ENCODE measurements around the gene LSAMP.

LSAMP gene

DNA sequence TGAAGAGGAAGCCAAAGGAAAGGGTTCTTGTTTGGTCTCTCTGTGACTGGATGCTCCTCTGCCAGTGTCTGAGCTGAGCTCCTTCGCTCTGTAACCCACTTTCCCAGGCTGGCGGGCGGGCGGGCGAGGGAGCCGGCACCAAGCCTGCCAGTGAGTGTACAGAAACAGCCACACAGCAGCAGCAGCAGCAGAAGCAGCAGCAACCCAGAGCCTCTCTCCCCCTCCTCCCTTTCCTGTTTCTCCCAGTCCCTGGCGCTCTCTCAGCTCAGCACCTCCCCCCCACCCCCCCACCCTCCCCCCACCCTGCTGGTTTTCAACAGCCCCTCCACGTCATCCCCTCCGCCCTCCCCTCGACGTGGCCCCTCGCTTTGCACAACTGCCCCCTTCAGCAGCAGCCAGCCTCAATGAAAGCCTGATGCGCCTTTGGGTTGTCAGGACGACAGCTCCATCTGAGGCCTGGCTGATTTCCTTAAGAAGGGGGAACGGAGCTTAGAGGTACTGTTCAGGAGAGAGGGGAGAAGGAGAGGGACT lies at the start of gene LSAMP:
Gene LSAMP (minus strand): TSS at position 177 of the 531 bp plus-strand sequence.
- DNase-seq (ENCODE audit: low read depth in 2 of 2), result peak; percentile 50 to 58

GRCh38 chr3:116492379-116492778 lies 47.1 kb upstream of the LSAMP start:
- DNase-seq (ENCODE audit: low read depth in 2 of 2), result no peak

DNA sequence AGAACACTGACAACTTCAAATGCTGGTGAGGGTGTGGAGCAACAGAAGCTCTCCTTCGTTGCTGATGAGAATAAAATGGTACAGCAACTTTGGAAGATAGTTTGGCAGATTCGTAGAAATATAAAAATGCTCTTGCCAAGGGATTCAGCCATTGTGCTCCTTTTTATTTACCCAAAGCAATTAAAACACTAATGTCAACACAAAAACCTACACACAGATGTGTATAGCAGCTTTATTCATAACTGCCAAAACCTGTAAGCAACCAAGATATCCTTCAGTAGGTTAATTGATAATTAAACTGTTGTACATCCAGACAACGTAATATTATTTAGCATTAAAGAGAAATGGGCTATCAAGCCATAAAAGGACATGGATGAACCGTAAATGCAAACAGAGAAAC lies 37.8 kb upstream of the LSAMP start:
- no peak for DNase-seq (ENCODE audit: low read depth in 2 of 2)

DNA sequence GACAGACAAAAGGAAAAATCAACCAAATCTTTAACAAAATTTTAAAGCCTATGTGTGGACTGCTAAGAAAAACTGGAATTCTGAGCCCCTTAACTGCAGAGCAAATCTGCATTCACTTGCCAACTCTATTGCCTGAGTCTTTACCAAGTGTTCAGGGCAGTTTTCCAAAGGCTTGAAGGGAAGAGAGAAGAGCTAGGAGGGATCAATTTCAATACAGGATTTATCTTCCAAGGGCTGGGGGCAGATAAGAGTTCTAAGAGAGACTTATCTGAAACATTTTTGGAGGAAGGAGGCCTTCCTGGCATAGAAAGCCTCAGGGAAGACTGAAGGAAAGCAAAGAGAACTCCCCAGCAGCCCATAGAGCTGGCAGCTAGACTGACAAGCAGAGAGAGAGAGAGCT lies 31.4 kb upstream of the LSAMP start:
- no peak for DNase-seq (ENCODE audit: low read depth in 2 of 2)

DNA sequence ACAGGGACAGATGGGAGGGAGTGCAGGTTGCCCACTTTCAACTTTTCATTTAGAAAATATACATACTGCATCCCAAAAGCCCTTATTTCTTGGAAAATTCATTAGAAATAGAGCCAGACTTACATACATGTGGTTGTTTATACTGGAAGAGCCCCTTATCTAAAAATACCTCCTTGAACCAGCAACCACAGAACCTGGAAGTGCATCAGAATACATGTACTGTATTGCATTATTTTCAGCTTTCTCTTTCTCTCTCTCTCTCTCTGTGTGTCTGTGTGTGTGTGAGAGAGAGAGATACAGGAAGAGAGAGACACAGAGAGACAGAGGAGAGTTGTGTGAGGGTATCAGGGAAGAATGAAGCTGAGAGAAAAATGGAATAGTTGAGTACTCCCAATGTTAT lies 29.5 kb upstream of the LSAMP start:
- no peak for DNase-seq (ENCODE audit: low read depth in 2 of 2)

DNA sequence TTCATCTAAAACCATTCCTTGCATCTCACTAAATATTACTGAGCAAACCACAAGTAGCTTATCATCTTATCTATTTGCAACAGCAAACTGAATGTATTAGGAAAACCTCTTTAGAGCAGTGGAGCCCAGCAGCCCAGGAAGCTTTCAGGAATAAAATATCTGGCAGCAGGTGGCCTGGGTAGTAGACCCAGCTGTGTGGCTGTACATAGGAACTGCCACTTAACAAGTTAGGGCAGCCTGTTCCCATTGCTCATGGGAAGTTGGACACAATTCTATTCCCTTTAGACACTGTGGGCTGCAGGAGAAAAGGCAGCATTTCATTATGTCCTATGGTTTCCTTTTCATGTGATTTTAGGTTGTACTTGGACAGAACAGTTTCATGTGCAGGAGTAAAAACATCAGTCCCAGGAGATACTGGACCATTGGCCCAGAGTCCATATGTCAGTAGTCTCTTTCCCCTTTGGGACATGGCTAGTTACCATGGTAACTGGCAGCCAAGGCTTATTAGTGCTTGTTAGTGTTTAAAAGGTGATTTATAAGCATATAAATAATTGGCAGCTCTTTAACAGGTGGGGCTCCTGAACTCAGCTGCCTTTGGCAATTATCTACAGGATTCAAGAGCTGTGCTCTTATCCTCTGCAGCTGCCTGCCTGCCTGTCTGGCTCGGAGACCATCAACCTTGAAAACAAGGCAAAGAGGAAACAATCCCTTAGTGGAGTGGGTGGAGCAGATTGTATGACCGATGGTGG lies 28.9 kb upstream of the LSAMP start:
- DNase-seq (ENCODE audit: low read depth in 2 of 2), result no peak

DNA sequence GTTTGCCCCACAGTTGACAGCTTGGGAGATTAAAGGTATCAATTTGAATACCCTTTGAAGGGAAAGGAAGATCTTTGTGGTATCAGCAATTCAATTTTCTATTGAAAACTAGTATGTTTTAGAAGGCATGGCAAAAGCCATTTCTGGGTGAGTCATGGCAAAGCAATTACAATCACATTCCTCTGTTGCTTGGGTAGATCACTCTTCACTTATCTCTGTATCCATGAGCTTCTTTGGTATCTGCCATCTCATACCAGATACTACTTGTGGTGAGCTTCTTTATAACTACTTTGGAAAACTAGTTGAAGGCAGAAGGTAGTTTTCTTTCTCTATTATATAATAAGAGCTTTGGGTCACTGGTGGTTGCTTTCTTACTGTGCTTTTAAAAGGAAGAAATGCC lies 28.3 kb upstream of the LSAMP start:
- DNase-seq (ENCODE audit: low read depth in 2 of 2), result no peak

GRCh38 chr3:116470605-116471197 lies 25.4 kb upstream of the LSAMP start:
- no peak for DNase-seq (ENCODE audit: low read depth in 2 of 2)

GRCh38 chr3:116469546-116469945 lies 24.3 kb upstream of the LSAMP start:
- no peak for DNase-seq (ENCODE audit: low read depth in 2 of 2)

DNA sequence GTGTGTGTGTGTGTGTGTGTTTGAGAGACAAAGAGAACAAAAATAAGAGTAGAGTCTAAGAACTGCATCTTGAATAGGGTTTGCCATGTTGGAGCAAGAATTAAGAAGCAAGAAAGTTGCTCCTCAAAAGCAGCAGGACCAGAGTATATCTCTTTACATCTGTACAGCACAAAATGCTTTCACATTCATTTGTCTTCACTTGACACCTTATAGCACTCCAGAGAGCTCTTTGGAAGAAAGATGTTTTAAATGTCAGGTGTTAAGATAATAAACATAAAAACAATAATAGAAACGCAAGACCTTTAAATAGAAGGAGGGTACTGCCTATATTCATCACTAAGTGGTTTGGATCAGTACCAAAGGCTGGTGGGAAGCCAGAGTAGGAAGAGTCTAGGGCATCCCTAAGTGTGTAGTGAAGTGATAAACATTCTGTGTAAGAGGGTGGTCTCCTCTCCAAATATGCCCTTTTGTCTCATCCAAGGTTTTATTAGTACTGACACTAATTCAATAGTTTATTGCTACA lies 19.1 kb upstream of the LSAMP start:
- DNase-seq (ENCODE audit: low read depth in 2 of 2), result no peak

DNA sequence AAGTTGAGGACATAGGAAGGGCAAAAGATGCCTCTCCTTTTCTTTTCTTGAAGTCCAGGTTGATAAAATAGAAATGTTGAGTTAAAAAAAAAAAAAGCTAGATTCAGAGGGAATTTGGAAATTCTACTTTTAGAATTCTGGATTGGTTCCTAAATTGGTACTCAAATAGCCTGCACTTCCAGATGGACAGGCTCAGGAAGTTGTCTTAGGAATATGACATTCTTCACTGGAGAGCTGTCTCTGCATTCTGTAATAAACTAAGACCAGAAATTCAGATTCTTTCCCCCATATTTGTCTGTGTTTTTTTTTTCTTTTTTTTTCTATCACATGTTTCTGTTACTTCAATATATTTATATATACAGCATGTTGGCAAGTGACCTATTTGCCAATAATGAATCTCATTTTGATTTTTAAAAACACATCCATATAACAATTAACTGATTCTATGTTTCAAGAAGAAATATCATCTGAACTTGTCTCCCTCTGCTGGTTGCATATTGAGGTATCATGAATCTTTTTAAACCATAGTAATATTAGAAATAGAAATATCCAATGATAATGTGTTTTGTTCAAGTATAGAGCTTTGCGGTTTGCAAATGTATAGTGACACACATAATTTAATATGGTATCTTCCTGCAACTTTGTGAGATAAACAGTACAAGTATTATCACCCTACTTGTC lies 8.5 kb upstream of the LSAMP start:
- no peak for DNase-seq (ENCODE audit: low read depth in 2 of 2)

GRCh38 chr3:116449546-116450350 lies 4.5 kb upstream of the LSAMP start:
- peak in 1 of 2 experiments; percentile 35 for DNase-seq (ENCODE audit: low read depth in 2 of 2)

DNA sequence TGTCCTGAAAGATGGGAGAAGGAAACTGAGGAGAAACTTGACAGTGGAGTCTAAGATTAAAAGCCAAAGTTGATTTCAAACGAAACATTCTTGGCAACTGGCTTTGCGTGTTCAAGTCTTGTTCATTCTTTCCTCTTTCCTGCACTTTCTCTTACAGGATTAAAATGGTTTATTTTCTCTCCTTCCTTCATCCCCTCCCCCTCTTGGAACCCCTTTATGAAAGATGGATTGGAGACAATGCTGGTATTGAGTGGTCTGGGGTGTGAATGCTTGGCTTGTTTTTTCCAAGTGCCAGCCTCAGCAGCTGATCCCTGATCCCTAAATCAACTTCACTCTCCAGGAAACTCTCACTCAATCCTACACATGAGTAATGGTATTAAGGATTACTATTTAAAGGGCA lies 703 bp upstream of the LSAMP start:
- no peak for DNase-seq (ENCODE audit: low read depth in 2 of 2)

GRCh38 chr3:116444819-116445310 lies 422 bp downstream of the LSAMP start:
- no peak for DNase-seq (ENCODE audit: low read depth in 2 of 2)

DNA sequence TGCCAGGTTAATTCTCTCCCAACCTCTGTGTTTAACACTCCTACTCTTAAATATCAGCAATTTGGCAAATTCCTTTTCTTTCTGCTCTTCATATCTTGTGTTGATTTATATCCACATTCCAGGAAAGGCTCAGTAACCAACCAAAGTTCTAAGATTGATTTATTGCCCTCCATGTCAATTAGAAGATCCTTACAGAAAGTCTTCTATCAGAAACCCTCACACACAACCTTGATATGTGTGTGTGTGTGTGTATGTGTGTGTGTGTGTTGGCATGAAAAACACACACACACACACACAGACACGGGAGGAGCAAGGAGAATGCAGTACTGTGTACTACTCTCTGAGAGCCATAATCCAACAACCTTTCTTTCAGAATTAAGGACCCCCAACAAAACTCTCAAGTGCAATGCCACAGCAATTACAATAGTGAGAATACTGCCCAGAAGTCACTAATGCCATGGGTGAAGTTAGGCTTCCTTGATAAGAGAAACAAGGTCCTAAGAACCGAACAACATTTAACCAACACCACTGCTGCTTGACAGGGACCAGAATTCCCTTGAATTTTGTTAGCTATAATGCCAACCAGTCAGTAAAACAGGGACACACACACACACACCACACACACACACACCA lies 1.1 kb downstream of the LSAMP start:
- DNase-seq (ENCODE audit: low read depth in 2 of 2), result no peak

DNA sequence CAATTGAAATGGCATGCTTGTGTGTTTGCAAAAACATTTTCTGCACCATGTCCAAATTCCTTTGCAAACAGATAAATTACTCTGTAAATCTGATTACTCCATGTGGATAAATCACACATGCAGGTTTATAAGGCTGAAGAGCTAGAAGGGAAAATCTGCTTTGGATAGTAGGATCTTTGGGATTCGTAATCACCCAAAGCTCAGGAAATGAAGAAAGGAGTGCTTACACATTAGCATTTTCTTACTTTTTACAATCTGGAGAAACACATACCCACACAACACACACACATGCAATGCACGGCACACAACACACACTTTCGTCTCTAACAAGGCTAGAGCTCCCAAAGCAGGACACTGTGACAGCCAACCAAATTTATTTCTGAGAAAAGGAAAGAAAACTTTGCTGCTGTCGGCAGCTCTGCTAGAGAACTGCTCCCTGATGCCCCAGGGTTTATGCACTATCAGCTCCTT lies 2.1 kb downstream of the LSAMP start:
- peak in 1 of 2 experiments; percentile 40 for DNase-seq (ENCODE audit: low read depth in 2 of 2)

GRCh38 chr3:116442331-116443021 lies 2.8 kb downstream of the LSAMP start:
- DNase-seq (ENCODE audit: low read depth in 2 of 2), result no peak

GRCh38 chr3:116441652-116442051 lies 3.6 kb downstream of the LSAMP start:
- DNase-seq (ENCODE audit: low read depth in 2 of 2), result no peak

DNA sequence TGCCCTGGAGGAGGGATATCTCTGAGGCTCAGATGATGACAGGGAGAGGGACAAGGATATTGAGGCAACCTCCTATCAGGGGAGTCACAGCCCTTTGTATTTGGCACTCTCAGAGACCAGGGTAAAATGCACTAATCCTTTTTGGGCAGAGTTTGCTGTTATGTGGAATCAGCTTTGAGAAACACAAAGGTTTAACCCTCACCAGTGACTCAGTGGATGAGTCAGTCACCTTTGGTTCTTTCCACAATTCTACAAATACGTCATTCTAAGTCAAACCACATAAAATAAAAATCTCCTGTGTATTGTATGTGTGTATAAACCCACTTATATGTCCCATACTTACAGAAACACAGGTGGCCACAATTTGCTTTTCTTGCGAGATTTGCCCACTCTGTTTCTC lies 5.1 kb downstream of the LSAMP start:
- DNase-seq (ENCODE audit: low read depth in 2 of 2), result peak in 1 of 2 experiments; percentile 39

- no peak for DNase-seq (ENCODE audit: low read depth in 2 of 2)
Observed at GRCh38 chr3:116433552-116433951, 11.7 kb downstream of the LSAMP start.
